Left ventricle myocardium inferior (tissue), 1 donor: ENCODE measurements around the gene PYGM. TPM values are rescaled to one million over a fixed set of nuclear protein-coding genes. Genes with fewer than 3 reads are reported as not detected.
A peak's percentile ranks its signal among the peaks of the same experiment; 100 is the strongest.

Source experiments
- DNase-seq: peaks from one replicate; pipeline ENCODE4 v3.0.0-alpha.2; 2020
- H3K27ac ChIP-seq: fragments of 200-600 bp; replicated peaks from 2 replicates; pipeline ENCODE4 v1.8.0; 2021
- H3K27me3 ChIP-seq: fragments of 200-600 bp; 2 replicates; pipeline ENCODE4 v1.8.0; 2021; ENCODE audit warnings: low read depth
- H3K36me3 ChIP-seq: fragments of 200-600 bp; 2 replicates; pipeline ENCODE4 v1.8.0; 2021
- H3K4me1 ChIP-seq: fragments of 200-600 bp; 2 replicates; pipeline ENCODE4 v1.8.0; 2021
- H3K4me3 ChIP-seq: fragments of 200-600 bp; 2 replicates; pipeline ENCODE4 v1.8.0; 2021; ENCODE audit warnings: mild to moderate bottlenecking, moderate library complexity
- H3K9me3 ChIP-seq: fragments of 200-600 bp; replicated peaks from 2 replicates; pipeline ENCODE4 v1.8.0; 2021
- intact Hi-C: fragments of 100-400 bp; cut with micrococcal nuclease; formaldehyde crosslinking; loops from one replicate; pipeline ENCODE4 v1.11.0; 2022
- total RNA-seq: library from RNA; stranded (reverse); fragmentation: NEBNext Ultra II Directional; extraction: Animal tissue kit (Norgen Biotek cat#: 25700); gene quantifications from one replicate; pipeline ENCODE4 v1.2.1, GENCODE V29; 2021
- TF ChIP-seq, protein P1 (sequence below): fragments of 200-600 bp; IDR thresholded peaks from 2 replicates; pipeline ENCODE4 v1.8.0; 2021; ENCODE audit warnings: antibody characterized with exemption, mild to moderate bottlenecking, borderline replicate concordance
- donor health status: DM: no; HTN: yes; CAD: no; lungs with severe emphysema.

Gene PYGM
- total RNA-seq, 1 donor from 2014 or later, result 89.5 TPM

DNA sequence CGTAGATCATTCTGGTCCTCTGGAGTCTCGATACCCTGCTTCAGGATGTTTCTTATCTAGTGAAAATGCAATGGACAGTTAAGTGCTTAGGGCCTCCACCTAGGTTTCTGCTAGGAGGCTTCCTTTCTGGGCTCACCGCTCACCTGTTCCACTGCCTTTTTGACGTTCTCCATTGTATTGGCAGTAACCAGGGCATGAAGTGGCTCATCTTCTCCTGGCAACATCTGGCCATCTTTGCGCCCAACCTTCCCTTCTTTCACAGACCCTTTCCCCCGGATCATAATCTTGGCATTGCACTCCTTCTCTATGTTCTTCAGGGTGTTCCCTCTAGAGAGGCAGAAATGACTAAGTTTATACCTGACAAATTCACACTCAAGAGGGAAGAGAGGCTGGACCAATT, 9.5 kb upstream of the PYGM start:
- intact Hi-C loops, result no loop called here
- H3K27me3 ChIP-seq, result no peaks in the 10 kb centered on the region
- no peak overlapping the region for H3K4me3 ChIP-seq
- H3K36me3 ChIP-seq, result peaks cover 100% of the 10 kb centered on the region
- DNase-seq, result no peak
- no peak overlapping the region for H3K27ac ChIP-seq
- H3K4me1 ChIP-seq, result peaks cover 75% of the 10 kb centered on the region
- TF ChIP-seq, protein P1, sequence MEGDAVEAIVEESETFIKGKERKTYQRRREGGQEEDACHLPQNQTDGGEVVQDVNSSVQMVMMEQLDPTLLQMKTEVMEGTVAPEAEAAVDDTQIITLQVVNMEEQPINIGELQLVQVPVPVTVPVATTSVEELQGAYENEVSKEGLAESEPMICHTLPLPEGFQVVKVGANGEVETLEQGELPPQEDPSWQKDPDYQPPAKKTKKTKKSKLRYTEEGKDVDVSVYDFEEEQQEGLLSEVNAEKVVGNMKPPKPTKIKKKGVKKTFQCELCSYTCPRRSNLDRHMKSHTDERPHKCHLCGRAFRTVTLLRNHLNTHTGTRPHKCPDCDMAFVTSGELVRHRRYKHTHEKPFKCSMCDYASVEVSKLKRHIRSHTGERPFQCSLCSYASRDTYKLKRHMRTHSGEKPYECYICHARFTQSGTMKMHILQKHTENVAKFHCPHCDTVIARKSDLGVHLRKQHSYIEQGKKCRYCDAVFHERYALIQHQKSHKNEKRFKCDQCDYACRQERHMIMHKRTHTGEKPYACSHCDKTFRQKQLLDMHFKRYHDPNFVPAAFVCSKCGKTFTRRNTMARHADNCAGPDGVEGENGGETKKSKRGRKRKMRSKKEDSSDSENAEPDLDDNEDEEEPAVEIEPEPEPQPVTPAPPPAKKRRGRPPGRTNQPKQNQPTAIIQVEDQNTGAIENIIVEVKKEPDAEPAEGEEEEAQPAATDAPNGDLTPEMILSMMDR, result no peak
- no peaks in the 10 kb centered on the region for H3K9me3 ChIP-seq

DNA sequence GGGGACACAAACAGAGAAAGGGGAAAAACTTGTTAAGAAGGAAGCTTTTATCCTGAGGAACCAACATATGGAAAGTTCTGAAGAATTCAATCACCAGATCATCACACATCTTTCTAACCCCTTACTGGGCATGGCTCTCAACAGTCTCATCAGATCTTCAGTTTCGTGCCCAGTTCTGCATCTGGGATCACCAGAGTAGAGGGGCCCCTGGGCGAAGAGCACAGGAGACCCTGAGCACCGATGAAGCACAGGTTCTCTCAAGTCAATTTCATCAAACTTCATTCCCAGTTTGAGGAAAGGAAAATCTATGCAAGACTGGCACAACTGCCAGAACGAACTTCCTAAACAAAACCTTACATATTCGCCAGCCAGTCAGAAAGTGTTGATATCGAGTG, 8.5 kb upstream of the PYGM start:
- TF ChIP-seq, protein P1, result no peak
- intact Hi-C loops, result no loop called here

DNA sequence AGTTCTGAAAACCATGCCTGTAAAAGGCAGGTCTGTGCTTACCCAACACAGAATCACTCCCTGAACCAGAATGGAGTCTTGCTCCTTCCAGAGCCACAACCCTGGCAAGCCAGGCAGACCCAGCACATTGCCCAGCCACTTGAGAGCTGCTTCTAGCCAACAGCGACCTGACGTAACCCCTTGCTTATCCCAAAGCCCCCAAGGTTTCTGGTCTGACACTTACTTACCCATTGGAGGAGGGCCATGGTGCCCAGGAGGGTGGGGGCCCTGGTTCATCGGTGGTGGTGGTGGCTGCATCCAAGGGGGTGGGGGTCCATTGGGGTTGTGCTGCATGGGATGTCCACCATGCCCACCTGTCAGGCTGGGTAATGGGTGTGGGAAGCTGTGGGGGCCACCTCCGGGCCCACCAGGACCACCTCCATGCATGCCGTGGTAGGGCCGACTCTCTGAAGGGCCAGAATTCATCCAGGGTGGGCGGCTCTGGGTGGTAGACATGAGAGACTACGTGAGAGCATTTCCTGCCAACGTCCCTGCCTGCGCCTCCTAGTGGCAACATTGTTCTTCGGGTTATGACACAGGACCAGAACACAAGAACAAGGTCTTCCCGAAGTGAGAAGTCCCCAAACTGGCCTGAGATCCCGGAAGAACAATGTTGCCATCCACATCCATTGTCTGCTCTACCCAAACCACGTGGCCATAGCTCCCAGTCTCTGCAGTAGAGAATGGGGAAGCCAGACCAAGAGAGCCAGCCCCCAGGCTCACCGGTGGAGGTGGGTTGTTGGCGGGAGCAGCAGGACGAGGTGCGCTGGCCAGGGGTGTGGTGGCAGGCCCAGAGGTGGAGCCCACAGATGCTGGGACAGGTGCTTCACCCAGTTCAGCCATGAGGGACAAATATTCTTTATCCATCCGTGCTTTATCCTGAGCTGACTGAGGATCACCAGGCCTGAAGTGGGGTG, 7.8 kb upstream of the PYGM start:
- H3K4me3 ChIP-seq, result no peak overlapping the region
- peak; percentile 63 for DNase-seq
- no peaks in the 10 kb centered on the region for H3K9me3 ChIP-seq
- H3K27me3 ChIP-seq, result no peaks in the 10 kb centered on the region
- intact Hi-C loops, result no loop called here
- H3K36me3 ChIP-seq, result peaks cover 93% of the 10 kb centered on the region
- peaks cover 75% of the 10 kb centered on the region for H3K4me1 ChIP-seq
- H3K27ac ChIP-seq, result peak overlapping the region; percentile 50
- TF ChIP-seq, protein P1, result peak; percentile 79

More for the DNA sequence above, 8.5 kb upstream of the PYGM start:
- H3K27me3 ChIP-seq, result no peaks in the 10 kb centered on the region
- H3K9me3 ChIP-seq, result no peaks in the 10 kb centered on the region
- peaks cover 100% of the 10 kb centered on the region for H3K36me3 ChIP-seq
- no peak for DNase-seq
- no peak overlapping the region for H3K4me3 ChIP-seq
- H3K27ac ChIP-seq, result peak overlapping the region; percentile 50
- peaks cover 75% of the 10 kb centered on the region for H3K4me1 ChIP-seq

DNA sequence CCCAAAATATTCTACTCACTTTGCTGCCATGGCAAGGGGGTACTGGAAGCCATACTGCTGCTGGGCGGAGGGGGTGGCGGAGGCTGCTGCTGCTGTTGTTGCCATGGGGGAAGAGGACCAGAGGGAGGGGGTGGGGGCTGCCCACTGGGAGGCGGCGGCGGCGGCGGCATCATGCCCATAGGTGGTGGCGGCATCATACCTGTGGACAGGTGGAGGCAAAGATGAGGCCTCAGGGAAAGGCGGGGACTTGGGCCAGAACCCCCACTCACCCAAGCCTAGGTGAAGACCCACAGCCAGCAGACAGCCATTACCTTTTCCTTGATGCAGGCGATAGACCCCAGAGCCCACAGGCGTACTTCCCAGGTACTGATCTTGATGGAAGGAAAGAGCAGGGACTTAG, 7.1 kb upstream of the PYGM start:
- H3K27me3 ChIP-seq, result no peaks in the 10 kb centered on the region
- no peak overlapping the region for H3K4me3 ChIP-seq
- TF ChIP-seq, protein P1, result no peak
- H3K4me1 ChIP-seq, result peaks cover 75% of the 10 kb centered on the region
- DNase-seq, result no peak
- H3K27ac ChIP-seq, result peak overlapping the region; percentile 50
- H3K36me3 ChIP-seq, result peaks cover 85% of the 10 kb centered on the region
- no peaks in the 10 kb centered on the region for H3K9me3 ChIP-seq
- intact Hi-C loops, result no loop called here

DNA sequence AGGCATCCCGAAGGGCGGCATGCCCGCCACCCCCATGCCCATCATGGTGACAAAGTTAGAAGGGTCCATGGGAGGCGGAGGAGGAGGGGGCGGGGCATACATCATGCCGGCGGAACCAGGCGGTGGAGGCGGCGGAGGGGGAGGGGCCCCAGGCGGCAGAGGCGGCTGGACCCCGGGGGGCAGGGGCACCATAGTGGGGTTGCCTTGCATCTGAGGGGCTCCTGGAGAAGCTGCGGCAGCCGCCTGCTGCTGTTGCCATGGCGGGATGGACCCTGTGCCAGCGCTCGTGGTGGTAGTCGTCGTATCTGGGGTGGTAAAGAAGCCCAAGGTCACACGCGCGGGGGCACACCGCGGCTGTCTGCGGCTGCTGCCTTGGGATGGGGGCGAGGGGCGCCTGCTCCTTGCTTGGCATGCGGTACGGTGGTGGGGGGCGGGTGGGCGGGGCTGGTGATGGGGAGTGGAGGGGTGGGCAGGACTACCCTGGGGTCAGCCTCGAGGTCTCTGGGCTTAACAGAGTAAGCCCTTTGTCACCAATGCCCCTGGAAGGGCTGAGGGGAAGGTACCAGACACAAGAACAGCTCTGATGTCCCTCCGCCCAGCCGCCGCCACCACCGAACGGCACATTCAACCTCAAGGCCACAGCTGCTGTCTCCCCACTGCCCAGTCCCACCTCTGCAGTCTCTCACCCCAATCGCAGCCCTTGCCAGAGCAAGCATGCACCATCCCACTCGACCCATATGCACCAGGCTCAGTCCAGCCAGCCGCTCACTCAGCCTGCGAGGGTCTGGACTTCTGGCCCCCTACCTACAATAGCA, 6.3 kb upstream of the PYGM start:
- Histone ChIP-seq H3K4me3 (no peak overlapping the region), H3K36me3 (peaks cover 77% of the 10 kb centered on the region), H3K27ac (no peak overlapping the region), H3K4me1 (peaks cover 76% of the 10 kb centered on the region), H3K27me3 (no peaks in the 10 kb centered on the region), H3K9me3 (no peaks in the 10 kb centered on the region)
- no peak for DNase-seq
- TF ChIP-seq, protein P1, result no peak
- intact Hi-C loops, result no loop called here
